Activated CD4-positive, alpha-beta T cell treated with anti-CD3 and anti-CD28 coated beads, Interleukin-2, Interleukin-6, amounts not matched to agents 100 ng/mL and 50 ng/mL, durations not matched to agents 16 hours and 8 hours (primary cell): ENCODE data around the gene FOS.
"Not testable (repeated sequence)": the region's sequence is repeated elsewhere in the genome, so short reads cannot be mapped to it uniquely, and the experiment has no call there.

Experiments used
- DNase-seq: peaks from one replicate; pipeline ENCODE4 v3.0.0-alpha.2; 2020

FOS gene

GRCh38 chr14:75277815-75278421 is 710 bp upstream of the FOS start:
- DNase-seq, result no peak

- DNase-seq, result peak; percentile 45
Measured at GRCh38 chr14:75279153-75279762, 630 bp downstream of the FOS start.

- DNase-seq, result no peak
Measured at GRCh38 chr14:75279763-75280290, 1.2 kb downstream of the FOS start.

- no peak for DNase-seq
Measured at GRCh38 chr14:75280291-75280830, 1.7 kb downstream of the FOS start.

GRCh38 chr14:75280831-75281653 is 2.4 kb downstream of the FOS start:
- DNase-seq, result no peak

GRCh38 chr14:75281654-75282019 is 3.0 kb downstream of the FOS start:
- no peak for DNase-seq

GRCh38 chr14:75282170-75282554 is 3.5 kb downstream of the FOS start:
- DNase-seq, result no peak

- not testable (repeated sequence) for DNase-seq
Measured at GRCh38 chr14:75282555-75283161, 4.0 kb downstream of the FOS start.

- no peak for DNase-seq
Measured at GRCh38 chr14:75283162-75283832, 4.7 kb downstream of the FOS start.

GRCh38 chr14:75283833-75284563 is 5.4 kb downstream of the FOS start:
- DNase-seq, result no peak

GRCh38 chr14:75285331-75285730 is 6.7 kb downstream of the FOS start:
- no peak for DNase-seq

- no peak for DNase-seq
Measured at GRCh38 chr14:75286313-75286712, 7.7 kb downstream of the FOS start.

GRCh38 chr14:75289840-75290388 is 11.3 kb downstream of the FOS start:
- no peak for DNase-seq

GRCh38 chr14:75290851-75291250 is 12.2 kb downstream of the FOS start:
- no peak for DNase-seq

GRCh38 chr14:75291331-75291730 is 12.7 kb downstream of the FOS start:
- no peak for DNase-seq

GRCh38 chr14:75292101-75292563 is 13.5 kb downstream of the FOS start:
- no peak for DNase-seq

GRCh38 chr14:75292886-75293285 is 14.3 kb downstream of the FOS start:
- DNase-seq, result no peak

- peak; percentile 97 for DNase-seq
Measured at GRCh38 chr14:75293920-75294648, 15.5 kb downstream of the FOS start.

GRCh38 chr14:75294649-75295033 is 16.0 kb downstream of the FOS start:
- DNase-seq, result no peak

GRCh38 chr14:75295061-75295461 is 16.4 kb downstream of the FOS start:
- DNase-seq, result no peak
